GM21619 (cell line): ENCODE measurements around the gene NUB1.
A peak's percentile ranks its signal among the peaks of the same experiment; 100 is the strongest.

Experiments used
- ATAC-seq: cut with Tn5 transposase; IDR thresholded peaks from one replicate; pipeline ENCODE4 v1.9.1; 2021; ENCODE audit not compliant: unreplicated experiment

The NUB1 gene

DNA sequence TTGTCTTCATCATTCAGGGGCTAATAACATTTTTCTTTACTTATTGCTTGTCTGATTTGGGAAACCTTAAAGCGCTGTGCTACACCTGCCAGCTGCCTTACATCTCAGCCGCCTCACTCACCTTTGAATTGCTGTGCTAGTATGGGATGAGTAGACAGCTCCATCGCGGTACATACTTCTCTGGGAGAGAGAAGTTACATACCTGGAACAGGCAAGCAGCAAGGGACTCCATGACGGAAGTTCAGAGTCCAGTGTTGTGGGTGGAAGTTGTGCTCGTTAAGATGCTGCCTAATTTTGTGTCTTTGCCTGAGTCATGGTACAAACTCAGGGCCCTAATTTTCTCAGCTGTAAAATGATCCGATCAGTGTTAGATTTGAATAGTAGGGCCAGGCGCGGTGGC lies 1.9 kb downstream of the NUB1 start:
- ATAC-seq = no peak

DNA sequence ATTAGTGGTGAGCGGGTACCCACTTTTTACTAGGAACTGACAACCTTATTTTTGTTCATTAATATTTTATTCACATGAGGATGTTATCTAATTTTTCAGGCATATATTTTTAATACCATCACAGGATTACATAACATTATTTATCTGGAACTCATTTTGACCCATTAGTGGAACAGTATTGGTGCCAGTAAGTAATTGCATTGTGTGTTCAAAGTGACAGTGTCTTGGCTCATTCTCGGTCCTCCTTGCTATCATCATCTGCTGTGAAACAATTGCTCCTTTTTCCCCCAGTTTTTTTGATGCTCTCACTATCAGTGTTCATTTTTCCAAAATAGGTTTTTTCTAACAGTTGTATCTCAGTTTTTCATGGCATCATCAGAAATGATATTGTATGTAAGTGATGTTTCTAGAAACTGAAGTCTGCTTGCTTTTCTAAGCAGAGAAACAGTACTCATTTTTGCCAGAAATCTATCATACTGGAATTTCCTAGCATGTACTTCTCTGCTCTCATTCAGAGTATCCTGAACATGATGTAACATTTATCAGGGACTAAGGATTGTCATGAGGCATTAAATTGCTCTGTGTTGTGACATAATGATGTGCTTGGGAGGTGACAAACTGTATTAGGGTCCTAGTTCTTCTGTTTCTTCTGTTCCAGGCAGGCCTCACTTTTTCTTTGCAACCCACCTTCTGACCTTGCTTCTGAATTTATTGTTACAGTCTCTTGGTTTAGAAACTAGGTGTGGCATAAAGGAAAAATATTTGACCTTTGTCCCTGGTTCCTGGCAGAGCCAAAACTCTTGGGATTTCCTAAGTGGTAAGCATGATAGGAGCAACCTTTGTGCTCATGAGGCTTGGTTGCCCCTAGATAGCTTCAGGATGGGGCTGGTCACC lies 4.2 kb downstream of the NUB1 start:
- no peak for ATAC-seq

DNA sequence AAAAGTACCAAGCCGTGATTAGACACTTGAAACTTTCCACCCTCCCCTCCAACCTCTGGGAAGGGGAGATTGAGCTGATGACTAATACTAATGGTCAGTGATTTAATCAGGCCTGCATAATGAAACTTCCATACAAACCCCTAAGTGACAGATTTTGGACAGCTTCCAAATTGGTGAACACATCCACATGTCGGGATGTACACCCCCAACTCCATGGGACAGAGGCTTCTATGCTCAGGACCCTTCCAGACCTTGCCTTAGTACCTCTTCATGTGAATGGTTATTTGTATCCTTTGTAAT lies 4.8 kb downstream of the NUB1 start:
- no peak for ATAC-seq

DNA sequence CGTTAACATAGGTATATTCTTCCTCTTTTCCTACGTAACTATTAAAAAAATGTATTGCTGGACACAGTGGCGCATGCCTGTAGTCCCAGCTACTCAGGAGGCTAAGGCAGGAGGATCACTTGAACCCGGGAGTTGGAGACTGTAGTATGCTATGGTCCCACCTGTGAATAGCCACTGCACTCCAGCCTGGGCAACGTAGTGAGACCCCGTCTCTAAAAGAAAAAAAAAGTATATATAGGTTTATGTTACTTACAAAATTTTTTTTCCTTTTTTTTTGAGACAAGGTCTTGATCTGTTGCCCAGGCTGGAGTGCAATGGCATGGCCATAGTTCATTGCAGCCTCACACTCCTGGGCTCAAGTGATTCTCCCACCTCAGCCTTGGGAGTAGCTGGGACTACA lies 5.6 kb downstream of the NUB1 start:
- no peak for ATAC-seq

DNA sequence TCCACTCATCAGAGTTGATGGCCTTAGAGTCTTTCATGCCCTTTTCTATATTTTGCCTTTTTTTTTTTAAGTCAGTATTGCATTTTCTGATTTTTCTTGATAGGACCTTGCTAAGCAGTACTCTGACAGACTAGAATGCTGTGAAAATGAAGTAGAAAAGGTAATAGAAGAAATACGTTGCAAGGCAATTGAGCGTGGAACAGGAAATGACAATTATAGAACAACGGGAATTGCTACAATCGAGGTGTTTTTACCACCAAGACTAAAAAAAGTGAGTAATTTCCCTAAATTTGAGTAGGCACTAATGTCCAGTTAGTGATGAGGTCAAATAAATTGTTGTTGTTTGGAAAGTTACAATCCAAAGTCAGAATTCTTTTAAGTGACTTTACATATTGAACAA lies 7.4 kb downstream of the NUB1 start:
- ATAC-seq = no peak

DNA sequence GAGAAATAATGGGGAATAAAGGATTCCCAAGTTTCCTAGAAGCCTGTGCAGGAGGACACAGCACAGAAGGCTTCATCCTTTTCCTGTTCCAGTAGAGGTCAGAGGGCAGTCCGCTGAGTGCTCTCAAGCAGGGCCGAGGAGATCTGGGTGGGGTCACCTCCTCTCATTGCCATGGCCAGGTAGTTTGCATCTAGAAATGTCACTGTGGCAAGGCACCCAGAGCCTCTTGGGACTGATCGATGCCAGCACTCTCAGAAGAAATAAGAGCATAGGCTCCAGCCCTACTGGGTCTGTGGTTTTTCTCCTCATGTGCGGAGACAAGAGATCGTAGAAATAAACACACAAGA lies 7.9 kb downstream of the NUB1 start:
- ATAC-seq = peak; percentile 45

DNA sequence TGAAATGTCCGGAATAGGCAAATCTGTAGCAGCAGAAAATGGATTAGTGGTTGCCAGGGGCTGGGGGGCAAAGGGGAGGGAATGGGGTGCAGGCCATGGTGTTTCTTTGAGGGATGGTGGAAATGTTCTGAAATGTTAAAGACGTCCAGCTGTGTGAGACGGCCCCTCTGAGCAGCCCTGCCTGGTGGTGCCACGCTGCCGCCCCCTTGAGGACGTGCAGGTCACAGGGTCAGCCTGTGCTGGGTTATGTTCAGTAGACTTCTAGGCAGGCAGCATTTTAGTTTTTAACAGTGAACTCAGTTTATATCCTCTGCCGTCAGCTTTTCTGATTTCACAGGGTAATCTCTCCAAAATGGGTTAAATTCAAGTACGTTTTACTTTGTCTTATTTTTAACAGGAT lies 9.4 kb downstream of the NUB1 start:
- no peak for ATAC-seq

DNA sequence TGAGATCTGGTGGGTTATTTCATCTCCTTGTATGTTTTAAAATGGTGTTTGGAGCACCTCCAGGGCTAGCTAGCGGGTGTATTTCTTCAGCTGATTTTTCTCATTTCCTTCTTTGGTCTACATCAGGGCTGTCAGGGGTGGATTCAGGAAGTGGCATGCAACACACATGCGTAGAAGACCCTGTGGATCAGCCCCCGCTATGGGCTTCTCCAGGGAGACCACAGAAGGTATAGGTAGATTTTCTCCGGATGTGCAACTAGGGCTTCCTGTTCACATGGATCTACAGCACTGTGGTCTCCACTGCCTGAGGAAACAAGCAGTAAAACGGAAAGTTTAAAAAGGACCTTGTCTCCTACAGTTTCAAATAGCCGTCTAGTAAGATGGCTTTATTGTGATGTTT lies 10.4 kb downstream of the NUB1 start:
- ATAC-seq = peak; percentile 28

DNA sequence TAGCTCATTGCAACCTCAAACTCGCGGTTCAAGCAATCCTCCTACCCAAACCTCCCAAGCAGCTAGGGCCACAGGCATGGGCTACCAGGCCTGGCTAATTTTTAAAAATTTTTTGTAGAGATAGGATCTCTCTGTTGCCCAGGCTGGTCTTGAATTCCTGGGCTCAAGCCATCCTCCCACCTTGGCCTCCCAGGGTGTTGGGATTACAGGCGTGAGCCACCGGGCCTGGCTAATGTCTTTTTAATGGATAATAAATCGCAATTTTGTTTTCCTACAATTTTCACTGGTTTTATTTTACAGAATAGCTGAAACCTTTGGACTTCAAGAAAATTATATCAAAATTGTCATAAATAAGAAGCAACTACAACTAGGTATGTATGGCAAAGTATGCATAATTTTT lies 10.9 kb downstream of the NUB1 start:
- no peak for ATAC-seq

DNA sequence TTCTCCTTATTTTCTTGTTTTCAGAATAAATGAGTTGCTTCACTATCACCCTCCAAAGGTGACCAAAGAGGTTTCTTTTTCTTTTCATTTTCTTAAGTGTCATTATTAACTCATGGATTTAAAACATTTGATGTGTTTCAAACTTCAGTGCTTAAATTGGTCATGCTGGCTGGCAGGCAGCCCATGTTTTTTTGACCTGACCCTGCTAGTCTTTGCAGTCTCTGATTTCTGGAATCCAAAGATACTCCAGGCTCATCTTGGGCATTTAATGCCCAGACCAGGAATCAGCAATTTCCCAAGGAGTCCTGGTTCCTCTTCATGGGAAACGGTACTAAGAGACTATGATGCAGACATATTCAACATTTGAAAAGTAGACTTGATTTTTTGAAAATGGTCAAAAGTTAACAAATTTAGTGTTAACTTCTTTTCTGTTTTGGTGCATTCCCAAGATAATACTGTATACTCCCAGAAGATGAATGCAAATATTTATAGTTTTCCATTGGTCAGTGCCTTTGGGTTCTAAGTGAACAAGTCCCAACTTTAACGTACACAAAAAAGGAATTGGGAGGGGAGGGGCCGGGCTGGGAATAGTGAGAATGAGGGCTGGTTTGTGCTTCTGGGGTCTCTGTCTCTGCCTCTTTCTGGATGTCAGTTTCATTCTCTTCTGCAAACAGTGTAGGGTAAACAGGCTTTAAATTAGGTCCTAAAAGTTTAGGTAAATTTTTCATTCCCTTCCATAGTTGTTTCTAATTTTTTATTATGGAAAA lies 19.8 kb downstream of the NUB1 start:
- no peak for ATAC-seq

DNA sequence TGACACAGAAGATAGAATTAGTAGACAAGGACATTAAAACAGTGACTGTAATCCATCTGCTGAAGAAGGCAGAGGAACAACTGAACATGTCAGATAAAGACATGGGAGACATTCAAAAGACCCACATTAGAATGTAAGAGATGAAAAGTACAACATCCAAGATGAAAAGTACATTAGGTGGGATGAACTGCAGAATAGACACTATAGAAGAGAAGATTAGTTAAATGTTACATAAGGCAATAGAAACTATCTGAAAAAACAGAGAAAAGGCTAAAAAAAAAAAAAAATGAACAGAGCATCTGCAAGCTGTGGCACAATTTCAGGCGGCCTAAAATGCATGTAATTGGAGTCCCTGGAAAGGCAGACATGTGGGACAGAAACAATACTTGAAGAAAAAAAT lies 21.6 kb downstream of the NUB1 start:
- no peak for ATAC-seq

DNA sequence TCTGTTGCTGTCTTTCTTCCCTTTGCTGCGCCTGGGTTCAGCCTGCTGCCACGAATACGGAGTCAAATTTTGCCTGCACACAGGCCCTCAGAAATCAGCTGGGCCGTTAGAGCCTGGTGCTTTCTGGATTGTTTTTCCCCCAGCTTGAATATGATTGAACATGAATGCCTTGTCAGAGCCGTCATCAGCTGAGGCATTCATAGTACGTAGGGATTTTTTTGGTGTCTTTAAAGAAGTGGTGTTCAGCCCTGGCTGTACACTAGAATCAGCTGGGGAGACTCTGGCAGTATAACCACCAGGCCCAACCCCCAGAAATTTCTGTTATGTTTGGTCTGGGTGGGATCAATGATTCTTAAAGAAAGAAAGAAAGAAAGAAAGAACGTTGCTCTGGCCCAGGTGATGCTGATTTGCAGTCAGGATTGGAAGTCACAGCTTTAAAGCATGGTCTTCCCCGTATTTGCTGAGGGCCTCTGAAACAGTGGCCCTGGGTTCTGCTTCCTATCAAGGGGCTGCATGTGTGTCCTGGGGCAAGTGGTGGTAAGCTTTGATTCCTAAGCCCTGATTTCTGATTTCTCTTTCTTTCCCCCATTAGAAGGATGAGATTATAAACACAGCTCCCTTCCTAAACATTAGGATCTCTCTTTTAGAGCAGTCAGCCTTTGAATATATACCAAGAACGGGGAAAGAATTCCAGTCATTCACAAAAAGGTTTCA lies 24.7 kb downstream of the NUB1 start:
- ATAC-seq = no peak

DNA sequence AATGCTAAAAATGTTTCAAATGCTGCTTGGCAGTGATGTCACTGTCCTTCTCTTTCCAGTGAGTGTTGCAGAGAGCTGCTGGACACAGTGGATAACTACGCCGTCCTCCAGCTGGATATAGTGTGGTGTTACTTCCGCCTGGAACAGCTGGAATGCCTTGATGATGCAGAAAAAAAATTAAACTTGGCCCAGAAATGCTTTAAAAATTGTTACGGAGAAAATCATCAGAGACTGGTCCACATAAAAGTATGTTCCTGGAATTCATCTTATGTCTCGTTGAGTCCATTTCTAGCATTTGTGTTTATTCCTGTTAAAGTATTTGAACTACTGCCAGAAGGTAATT lies 25.2 kb downstream of the NUB1 start:
- no peak for ATAC-seq

DNA sequence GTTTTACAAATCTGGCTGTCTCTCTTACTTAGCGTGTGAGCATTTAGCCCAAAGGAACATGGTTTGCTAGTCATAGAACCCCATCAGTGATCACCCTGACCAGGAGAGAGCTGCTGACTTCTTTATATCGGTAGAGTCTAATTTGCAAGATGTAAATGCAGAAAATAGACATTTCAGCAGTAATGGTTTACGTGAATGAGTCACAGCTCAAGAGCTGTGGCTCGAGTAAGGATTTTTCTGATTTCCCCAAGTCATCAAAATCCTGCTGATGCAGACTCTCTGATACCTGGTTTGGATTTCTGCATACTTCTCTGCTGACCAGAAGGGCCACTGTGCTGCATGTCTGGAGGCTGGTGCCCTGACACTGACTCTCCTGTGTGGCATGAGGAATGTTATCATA lies 25.7 kb downstream of the NUB1 start:
- ATAC-seq = no peak

DNA sequence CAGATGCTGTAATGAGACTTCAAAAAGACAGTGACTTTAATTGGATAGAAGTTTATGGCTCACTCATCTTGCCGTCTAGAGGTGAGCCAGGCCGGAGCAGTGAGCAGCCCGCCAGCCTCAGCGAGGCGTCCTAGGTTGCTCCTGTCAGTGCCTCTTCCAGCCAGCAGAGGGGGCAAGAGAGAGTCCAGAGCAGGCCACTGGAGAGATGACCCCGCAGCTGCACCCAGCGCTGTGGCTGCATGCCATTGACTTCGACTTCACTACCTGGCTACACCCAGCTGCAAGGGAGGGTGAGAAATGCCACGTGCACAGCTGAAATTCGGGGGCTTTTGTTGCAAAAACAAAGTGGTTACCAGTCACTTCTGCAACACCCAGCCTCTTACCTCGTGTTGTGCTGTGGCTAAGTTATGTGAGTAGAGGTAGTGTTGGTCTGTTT lies 26.5 kb downstream of the NUB1 start:
- peak; percentile 98 for ATAC-seq

DNA sequence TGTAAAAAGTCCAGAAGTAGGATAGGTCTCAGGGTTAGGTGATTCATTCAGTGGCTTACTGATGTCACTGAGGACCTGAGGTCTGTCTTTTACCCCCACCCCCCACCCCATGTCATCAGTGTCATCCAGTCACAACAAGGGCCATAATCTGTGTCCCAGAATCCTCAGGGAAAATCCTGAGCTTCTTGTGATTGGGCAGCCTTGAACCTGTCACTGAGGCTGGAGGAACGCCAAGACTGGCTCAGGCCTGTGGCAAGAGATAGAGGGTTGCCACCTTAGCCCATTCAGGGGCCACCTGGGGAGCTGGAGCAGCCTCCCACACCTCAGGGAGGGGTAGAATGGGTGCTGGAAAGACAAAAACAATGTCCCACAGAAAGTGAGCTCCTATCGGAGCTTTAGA lies 29.7 kb downstream of the NUB1 start:
- ATAC-seq = no peak

DNA sequence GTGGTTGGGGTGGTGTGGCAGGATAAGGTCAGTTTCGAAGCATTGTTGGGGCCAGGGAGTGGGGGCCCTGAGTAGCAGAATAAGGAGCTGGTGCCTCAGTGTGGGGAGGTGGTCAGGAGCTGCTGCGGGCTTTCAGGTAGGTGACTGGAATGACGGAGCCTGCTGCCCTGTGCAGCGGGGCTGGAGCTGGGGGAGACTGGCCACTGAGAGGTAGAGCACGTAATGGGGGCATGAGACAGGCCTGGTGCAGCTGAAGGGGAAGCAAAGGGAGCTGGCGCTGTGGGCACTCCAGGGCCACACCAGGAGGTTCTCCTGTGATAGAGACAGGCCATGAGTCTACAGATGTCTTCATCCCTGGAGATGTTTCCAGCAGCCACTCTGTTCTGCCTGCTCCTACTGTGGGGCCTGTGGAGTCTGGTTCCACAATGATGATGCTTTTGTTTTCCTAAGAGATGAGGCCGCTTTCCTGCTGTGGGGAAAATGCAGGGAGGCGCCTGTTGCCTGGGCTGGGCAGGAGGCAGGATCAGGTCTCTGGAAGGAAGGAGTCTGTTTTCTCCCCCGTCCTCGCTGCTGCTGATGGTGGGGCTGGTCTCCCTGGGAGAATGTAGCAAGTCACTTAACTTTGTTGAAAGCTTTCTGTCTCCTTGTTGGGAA lies 31.1 kb downstream of the NUB1 start:
- no peak for ATAC-seq

DNA sequence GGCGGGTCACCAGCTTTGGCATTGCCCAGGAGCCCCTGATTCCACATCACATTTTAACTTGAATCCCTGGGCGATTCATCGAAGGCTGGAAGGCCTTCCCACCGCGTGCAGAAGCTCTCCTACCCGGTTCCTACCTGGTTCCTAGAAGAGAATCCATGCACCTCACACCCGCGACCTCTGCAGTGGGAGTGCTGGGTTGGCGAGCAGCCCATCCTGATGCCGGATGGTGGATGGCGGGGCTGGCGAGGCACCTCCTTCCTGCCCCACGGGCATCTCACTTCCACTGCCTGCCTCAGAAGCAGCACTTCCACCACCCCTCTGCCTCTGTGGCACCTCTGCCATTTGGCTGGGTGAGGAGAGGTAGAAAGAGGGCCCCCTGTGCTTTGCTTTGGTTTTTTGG lies 32.0 kb downstream of the NUB1 start:
- no peak for ATAC-seq

DNA sequence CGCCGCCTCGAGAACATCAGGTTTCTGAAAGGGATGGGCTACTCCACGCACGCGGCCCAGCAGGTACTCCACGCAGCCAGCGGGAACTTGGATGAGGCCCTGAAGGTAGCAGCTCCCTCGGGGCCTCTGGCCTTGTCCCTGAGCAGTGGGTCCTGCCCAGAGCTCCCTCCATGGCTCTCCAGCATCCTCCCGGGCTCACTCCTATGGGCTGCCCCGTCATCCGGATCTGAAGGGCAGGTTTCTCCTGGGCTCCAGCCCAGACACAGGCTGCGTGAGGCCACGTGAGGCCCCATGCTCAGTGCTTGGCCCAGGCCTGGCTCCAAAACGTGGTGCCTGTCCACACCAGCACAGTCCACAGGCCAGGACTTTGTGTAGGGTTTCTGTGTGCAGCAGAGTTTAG lies 32.5 kb downstream of the NUB1 start:
- ATAC-seq = no peak

DNA sequence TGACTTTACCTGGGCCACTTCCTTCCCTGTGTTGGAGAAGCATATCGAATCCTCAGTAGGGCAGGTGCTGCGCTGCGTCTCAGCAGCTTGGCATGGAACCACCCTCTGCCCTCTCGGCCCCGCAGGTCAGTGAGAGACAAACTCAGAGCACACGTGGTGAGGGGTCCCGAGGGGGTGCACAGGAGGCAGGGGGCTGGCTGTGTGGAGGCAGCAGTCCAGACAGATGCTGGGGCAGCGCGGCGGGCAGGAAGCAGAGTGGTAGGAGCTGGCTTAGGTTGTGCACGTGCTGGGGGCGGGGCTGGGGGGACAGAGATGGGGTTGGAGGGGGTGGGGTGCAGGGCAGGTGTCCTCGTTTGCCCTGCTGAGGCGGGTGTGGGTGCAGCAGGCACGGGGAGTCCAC lies 33.1 kb downstream of the NUB1 start:
- no peak for ATAC-seq

DNA sequence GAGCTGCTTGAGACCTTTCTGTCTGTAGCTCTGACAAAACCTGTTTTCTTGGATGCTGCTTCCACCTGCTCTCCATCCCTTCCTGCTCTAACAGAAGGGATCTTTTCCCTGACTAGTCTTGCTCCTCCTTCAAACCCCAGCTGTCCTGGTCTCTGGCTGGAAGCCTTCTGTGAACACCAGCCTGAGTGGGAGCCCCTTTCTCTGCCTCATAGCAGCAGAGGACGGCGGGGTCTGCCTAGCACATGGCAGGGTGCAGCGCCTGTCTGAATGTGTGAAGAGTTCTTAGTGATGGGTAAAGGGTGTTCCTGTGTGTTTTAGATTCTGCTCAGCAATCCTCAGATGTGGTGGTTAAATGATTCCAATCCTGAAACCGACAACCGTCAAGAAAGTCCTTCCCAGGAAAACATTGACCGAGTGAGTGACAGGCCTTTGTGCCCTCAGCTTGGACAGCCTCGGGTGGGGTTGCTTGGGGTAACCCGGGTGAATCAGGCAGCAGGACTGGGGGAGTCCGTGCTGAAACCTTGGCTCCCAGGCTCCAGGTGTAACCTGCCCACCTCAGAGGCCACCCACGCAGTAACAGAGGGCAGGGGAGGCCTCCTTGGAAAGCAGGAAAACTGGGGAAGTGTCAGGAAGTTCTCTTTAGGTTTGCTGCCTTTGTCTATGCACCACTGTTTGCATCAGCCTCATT lies 34.1 kb downstream of the NUB1 start:
- no peak for ATAC-seq
